Ovary (tissue), 9 donors: ENCODE data around the gene GUCY2D. TPM values are rescaled to one million over a fixed set of nuclear protein-coding genes. Genes with fewer than 3 reads are reported as not detected.

ENCODE experiments used
- DNase-seq, 5 donors: peaks; one replicate each; pipeline ENCODE4 v3.0.0-alpha.2; 2019 to 2020
- H3K27ac ChIP-seq, 2 donors: fragments of 200-600 bp; one replicate each; pipeline versions ENCODE4 v1.5.1 to v1.8.0; 2019 to 2022
- H3K27me3 ChIP-seq: fragments of 200-600 bp; one replicate; pipeline ENCODE4 v1.8.0; 2022
- H3K36me3 ChIP-seq: fragments of 200-600 bp; sonication (generic); one replicate; pipeline ENCODE4 v1.5.1; 2019
- H3K4me1 ChIP-seq: one replicate; pipeline ENCODE4 v1.8.1; 2013; ENCODE audit warnings: mild to moderate bottlenecking, moderate library complexity; ENCODE audit not compliant: insufficient read depth
- H3K4me3 ChIP-seq: fragments of 200-600 bp; sonication (generic); one replicate; pipeline ENCODE4 v1.5.1; 2017
- H3K9me3 ChIP-seq, 2 donors: fragments of 200-600 bp in 1 of 2; sonication (generic) in 1 of 2; one replicate each; pipeline versions ENCODE4 v1.5.1 to v1.8.1; 2013 to 2019; ENCODE audit warnings: mild to moderate bottlenecking in 1 of 2, moderate library complexity in 1 of 2
- CTCF ChIP-seq, 3 donors: fragments of 450-650 bp in 2 of 3; fragments of 200-600 bp in 1 of 3; IDR thresholded peaks; one replicate each; pipeline versions ENCODE4 v1.5.1 to v1.8.0; 2016 to 2022; ENCODE audit warnings: antibody characterized with exemption in 3 of 3, mild to moderate bottlenecking in 1 of 3
- EP300 ChIP-seq: sonication (generic); formaldehyde crosslinking; IDR thresholded peaks from one replicate; pipeline ENCODE4 v1.6.1; 2017; ENCODE audit warnings: antibody characterized with exemption
- POLR2A ChIP-seq: fragments of 450-650 bp; IDR thresholded peaks from one replicate; pipeline ENCODE4 v1.6.1; 2017; ENCODE audit warnings: antibody characterized with exemption, mild to moderate bottlenecking, moderate library complexity
- WGBS, 3 donors: extraction: QIAGEN DNeasy Blood & Tissue Kit in 1 of 3; methylation state at CpG; one replicate each; pipeline versions ENCODE4 v1.1.5 to v1.1.7; 2013 to 2017; 5-methylcytosine and 5-hydroxymethylcytosine counted together
- intact Hi-C, 4 donors: fragments of 100-400 bp; cut with DNase I; formaldehyde crosslinking; loops; one replicate each; pipeline versions ENCODE4 v1.11.0 to v1.15.1; 2022 to 2023
- polyA plus RNA-seq, 2 donors: library from polyadenylated mRNA; stranded (reverse); fragments of 200-250 nt in 1 of 2; fragments of 350-450 nt in 1 of 2; fragmentation: Illumina TruSeq in 1 of 2; extraction: RNeasy Lipid Tissue Mini Kit (QIAGEN cat#74804) in 1 of 2; gene quantifications; one replicate each; pipeline ENCODE4 v1.2.3, GENCODE V29; 2013 to 2014
- total RNA-seq, 7 donors: library from RNA; depleted of rRNA in 2 of 7; stranded (reverse); fragments of >200 nt in 2 of 7; fragmentation: NEBNext Ultra II Directional in 3 of 7; extraction: Animal tissue kit (Norgen Biotek cat#: 25700) in 3 of 7; gene quantifications; one replicate each; pipeline versions ENCODE4 v1.1.0 to v1.2.4, GENCODE V29; 2016 to 2023
- donor health status: DM: no; HTN: no; CAD: no; lungs with moderate emphysema.
- donor health status: DM: no; HTN: no; CAD: no.
- donor health status: Bipolar disorder and iron deficiency.
- donor health status: DM: yes; HTN: yes; CAD: no.
- donor health status: DM: no; HTN: no; CAD: no.
- donor health status: DM: yes; HTN: yes; CAD: no.

The GUCY2D gene
- total and polyA plus RNA-seq, 9 donors = 0.05 to 0.42 (median 0.10) TPM; not detected in 6

DNA sequence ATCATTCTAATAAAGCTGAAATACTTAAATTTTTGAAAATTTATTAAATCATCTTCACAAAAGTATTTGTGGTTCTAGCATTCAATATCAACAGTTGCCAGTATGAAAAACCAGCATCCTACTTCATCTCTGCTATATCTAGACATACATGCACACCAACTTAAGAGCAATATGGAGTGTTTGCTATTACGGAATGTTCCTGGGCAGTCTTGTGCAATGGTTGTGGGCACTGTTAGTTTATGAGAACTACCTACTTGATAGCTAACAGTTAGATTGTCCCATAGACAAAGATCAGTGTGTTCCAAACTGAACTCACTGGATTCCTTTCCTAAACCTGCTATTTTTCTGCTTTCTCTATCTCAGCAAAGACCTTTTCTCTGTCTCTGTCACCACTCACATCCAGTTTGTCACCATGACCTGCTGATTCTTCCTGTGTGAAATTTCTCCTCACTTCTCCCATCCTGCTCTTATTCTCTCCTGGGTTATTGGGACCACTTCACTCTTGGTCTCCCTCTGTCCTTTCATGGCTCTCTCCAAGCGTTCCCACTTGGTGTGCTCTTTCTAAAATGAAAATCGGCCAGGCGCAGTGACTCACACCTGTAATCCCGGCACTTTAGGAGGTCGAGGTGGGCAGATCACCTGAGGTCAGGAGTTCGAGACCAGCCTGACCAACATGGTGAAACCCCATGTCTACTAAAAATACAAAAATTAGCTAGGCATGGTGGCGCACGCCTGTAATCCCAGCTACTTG is 42.7 kb upstream of the GUCY2D start:
- H3K27ac ChIP-seq = no peak overlapping the region
- 87 to 91% (median 88%) methylated on average over 9 of the region's 9 CpGs for WGBS, 3 donors
- intact Hi-C loops = no loop called here

DNA sequence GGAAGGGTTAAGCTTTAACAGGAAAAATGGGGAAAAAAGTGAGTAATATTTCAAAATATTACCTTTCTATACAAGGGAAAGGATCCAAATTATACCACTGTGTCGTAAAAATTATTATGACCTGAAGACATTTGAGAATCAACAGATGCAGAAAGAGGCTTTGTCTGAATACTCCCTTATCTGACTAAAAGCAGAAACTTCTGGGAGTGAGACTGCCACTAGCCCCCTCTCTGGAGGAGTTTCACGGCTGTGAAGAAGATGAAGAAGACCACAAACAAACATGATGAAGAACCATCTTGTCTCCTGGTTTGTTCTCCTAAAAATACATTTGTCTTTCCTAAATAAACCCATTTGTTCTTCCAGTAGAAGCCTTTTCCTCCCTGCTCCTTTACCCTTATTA is 41.0 kb upstream of the GUCY2D start:
- no peak for DNase-seq
- Histone ChIP-seq H3K4me1 (no peaks in the 10 kb centered on the region), H3K4me3 (no peak overlapping the region), H3K27ac (no peak overlapping the region), H3K9me3 (no peaks in the 10 kb centered on the region), H3K27me3 (no peaks in the 10 kb centered on the region), H3K36me3 (no peaks in the 10 kb centered on the region)
- WGBS, 3 donors = 2 to 12% (median 7%) methylated on average over 2 of the region's 2 CpGs
- TF ChIP-seq POLR2A (no peak), CTCF (IDR thresholded peaks at IDR 0.05) (no peak), EP300 (no peak)
- intact Hi-C loops = no loop called here

More for the DNA sequence above, 42.7 kb upstream of the GUCY2D start:
- Histone ChIP-seq H3K27me3 (no peaks in the 10 kb centered on the region), H3K4me3 (no peak overlapping the region), H3K36me3 (no peaks in the 10 kb centered on the region), H3K9me3 (no peaks in the 10 kb centered on the region), H3K4me1 (no peaks in the 10 kb centered on the region)
- DNase-seq = no peak
- TF ChIP-seq CTCF (IDR thresholded peaks at IDR 0.05) = no peak
- no peak for TF ChIP-seq EP300

GRCh38 chr17:7967751-7968150 is 34.7 kb upstream of the GUCY2D start:
- Histone ChIP-seq H3K27me3 (no peaks in the 10 kb centered on the region), H3K9me3 (no peaks in the 10 kb centered on the region), H3K4me3 (no peak overlapping the region), H3K4me1 (no peaks in the 10 kb centered on the region), H3K36me3 (no peaks in the 10 kb centered on the region), H3K27ac (no peak overlapping the region)
- no peak for DNase-seq
- 44 to 78% (median 51%) methylated on average over 2 of the region's 2 CpGs for WGBS, 3 donors
- intact Hi-C loops = no loop called here
- TF ChIP-seq POLR2A (no peak), EP300 (no peak), CTCF (IDR thresholded peaks at IDR 0.05) (no peak)

DNA sequence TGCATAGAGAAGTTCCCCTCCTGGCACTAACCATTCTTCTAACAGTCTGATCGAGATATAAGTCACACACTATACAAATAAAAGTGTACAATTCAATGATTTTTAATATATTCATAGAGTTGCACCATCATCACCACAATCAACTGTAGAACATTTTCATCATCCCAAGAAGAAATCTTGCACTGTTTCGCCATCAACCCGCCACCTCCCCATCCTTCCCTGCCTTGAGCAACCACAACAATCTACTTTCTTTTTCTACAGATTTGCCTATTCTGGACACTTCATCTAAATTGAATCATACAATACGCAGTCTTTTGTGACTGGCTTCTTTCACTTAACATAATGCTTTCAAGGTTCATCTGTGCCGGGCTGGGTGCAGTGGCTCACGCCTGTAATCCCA is 33.0 kb upstream of the GUCY2D start:
- TF ChIP-seq EP300 = no peak
- TF ChIP-seq POLR2A = no peak
- TF ChIP-seq CTCF (IDR thresholded peaks at IDR 0.05) = no peak
- Histone ChIP-seq H3K9me3 (no peaks in the 10 kb centered on the region), H3K27me3 (no peaks in the 10 kb centered on the region), H3K27ac (no peak overlapping the region), H3K36me3 (no peaks in the 10 kb centered on the region), H3K4me3 (no peak overlapping the region), H3K4me1 (no peaks in the 10 kb centered on the region)
- intact Hi-C loops = no loop called here
- 88 to 93% (median 92%) methylated on average over 6 of the region's 6 CpGs for WGBS, 3 donors
- no peak for DNase-seq
